Colonic mucosa (tissue), 4 donors: ENCODE data around the gene UBP1. TPM values are rescaled to one million over a fixed set of nuclear protein-coding genes. Genes with fewer than 3 reads are reported as not detected.
"Not testable (repeated sequence)": the region's sequence is repeated elsewhere in the genome, so short reads cannot be mapped to it uniquely, and the experiment has no call there.

Experiments used
- DNase-seq: peaks from one replicate; pipeline ENCODE4 v3.0.0-alpha.2; 2020
- H3K27ac ChIP-seq: fragments of 200-600 bp; one replicate; pipeline ENCODE4 v1.8.0; 2021
- H3K27me3 ChIP-seq: fragments of 200-600 bp; one replicate; pipeline ENCODE4 v1.8.0; 2021
- H3K36me3 ChIP-seq: fragments of 200-600 bp; one replicate; pipeline ENCODE4 v1.8.0; 2021
- H3K4me1 ChIP-seq: fragments of 200-600 bp; one replicate; pipeline ENCODE4 v1.8.0; 2021; ENCODE audit warnings: mild to moderate bottlenecking
- H3K4me3 ChIP-seq: fragments of 200-600 bp; one replicate; pipeline ENCODE4 v1.8.0; 2021
- H3K9ac ChIP-seq, 2 donors: one replicate each; pipeline ENCODE4 v1.7.0; 2013; ENCODE audit warnings: control low read depth in 2 of 2, low read depth in 2 of 2, low read length in 2 of 2
- H3K9me3 ChIP-seq: fragments of 200-600 bp; one replicate; pipeline ENCODE4 v1.8.0; 2021
- intact Hi-C: fragments of 100-400 bp; cut with DNase I; formaldehyde crosslinking; loops from one replicate; pipeline ENCODE4 v1.14.1; 2022
- total RNA-seq, 2 donors: library from RNA; stranded (reverse); fragmentation: NEBNext Ultra II Directional in 1 of 2; extraction: Animal tissue kit (Norgen Biotek cat#: 25700) in 1 of 2; gene quantifications; one replicate each; pipeline ENCODE4 v1.2.1, GENCODE V29; 2021
- TF ChIP-seq, protein P1 (sequence below): fragments of 200-600 bp; IDR thresholded peaks from one replicate; pipeline ENCODE4 v1.8.0; 2022; ENCODE audit warnings: antibody characterized with exemption, mild to moderate bottlenecking
- donor health status: healthy.
- donor health status: DM: no; HTN: no; CAD: no.
- donor health status: DM: no; HTN: no; CAD: no.

The UBP1 gene
- total RNA-seq, 2 donors from 2014 or later: 68.2 to 71.4 TPM

DNA sequence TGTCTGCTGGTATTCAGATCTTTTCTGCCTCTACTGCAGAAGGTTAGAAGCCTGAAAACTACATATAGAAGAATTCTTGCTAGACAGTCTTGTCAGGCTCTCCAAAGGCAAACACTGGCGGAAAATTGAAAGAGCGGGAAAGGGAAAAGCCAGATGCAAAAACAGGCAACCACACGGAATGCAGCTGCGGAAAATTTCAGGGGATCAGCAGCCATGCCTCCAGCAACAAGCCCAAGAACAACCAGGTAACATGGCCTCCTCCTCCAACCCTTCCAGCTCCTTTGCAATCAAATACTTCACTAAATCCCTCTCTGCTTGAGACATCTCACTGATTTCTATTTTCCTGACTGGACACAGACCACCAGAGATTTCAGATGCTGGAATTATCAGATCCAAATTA lies 9.6 kb downstream of the UBP1 start:
- Histone ChIP-seq H3K4me3 (no peak overlapping the region), H3K27me3 (no peaks in the 10 kb centered on the region), H3K27ac (no peak overlapping the region), H3K36me3 (no peaks in the 10 kb centered on the region), H3K4me1 (no peaks in the 10 kb centered on the region), H3K9me3 (no peaks in the 10 kb centered on the region), H3K9ac (no peak overlapping the region)
- DNase-seq: no peak
- intact Hi-C loops: no loop called here
- TF ChIP-seq, protein P1, sequence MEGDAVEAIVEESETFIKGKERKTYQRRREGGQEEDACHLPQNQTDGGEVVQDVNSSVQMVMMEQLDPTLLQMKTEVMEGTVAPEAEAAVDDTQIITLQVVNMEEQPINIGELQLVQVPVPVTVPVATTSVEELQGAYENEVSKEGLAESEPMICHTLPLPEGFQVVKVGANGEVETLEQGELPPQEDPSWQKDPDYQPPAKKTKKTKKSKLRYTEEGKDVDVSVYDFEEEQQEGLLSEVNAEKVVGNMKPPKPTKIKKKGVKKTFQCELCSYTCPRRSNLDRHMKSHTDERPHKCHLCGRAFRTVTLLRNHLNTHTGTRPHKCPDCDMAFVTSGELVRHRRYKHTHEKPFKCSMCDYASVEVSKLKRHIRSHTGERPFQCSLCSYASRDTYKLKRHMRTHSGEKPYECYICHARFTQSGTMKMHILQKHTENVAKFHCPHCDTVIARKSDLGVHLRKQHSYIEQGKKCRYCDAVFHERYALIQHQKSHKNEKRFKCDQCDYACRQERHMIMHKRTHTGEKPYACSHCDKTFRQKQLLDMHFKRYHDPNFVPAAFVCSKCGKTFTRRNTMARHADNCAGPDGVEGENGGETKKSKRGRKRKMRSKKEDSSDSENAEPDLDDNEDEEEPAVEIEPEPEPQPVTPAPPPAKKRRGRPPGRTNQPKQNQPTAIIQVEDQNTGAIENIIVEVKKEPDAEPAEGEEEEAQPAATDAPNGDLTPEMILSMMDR: no peak

DNA sequence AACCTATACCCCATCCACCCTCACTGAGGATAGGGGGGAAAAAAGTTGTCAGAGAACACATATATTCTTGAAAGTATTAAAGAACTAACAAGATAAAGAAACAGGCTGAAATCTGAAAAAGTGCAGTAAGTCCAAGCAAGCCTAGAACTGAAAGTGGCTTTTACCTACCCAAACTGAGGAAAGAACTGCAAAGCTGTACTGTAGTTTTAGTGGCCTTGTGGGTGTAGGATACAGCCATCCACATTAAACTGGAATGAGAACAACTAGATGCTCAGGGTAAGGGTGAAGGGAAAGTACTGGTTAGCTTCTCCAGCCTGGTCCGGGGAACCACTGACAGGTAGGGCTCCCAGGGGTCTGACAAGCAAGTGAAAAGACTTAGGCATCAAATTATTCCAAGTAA lies 10.1 kb downstream of the UBP1 start:
- Histone ChIP-seq H3K27ac (no peak overlapping the region), H3K27me3 (no peaks in the 10 kb centered on the region), H3K4me3 (no peak overlapping the region), H3K36me3 (no peaks in the 10 kb centered on the region), H3K9ac (no peak overlapping the region), H3K4me1 (no peaks in the 10 kb centered on the region), H3K9me3 (no peaks in the 10 kb centered on the region)
- DNase-seq: no peak
- intact Hi-C loops: no loop called here
- TF ChIP-seq, protein P1: no peak

DNA sequence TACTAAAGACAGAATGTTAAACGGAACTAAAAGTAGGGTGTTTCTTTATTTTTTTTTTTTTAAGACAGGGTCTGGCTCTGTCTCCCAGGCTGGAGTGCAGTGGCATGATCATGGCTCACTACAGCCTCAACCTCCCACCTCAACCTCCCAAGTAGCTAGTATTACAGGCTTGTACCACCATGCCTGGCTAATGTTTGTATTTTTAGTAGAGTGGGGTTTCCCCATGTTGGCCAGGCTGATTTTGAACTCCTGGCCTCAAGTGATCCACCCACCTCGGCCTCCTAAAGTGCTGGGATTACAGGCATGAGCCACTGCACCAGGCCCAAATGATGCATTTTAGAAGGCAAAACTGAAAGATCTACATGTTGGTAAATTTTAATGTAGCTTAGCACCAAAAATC lies 10.9 kb downstream of the UBP1 start:
- H3K27me3 ChIP-seq, H3K9ac ChIP-seq, intact Hi-C loops, H3K4me3 ChIP-seq, H3K9me3 ChIP-seq, H3K36me3 ChIP-seq, H3K27ac ChIP-seq, H3K4me1 ChIP-seq, DNase-seq: not testable (repeated sequence)

GRCh38 chr3:33428734-33429133 lies 11.5 kb downstream of the UBP1 start:
- Histone ChIP-seq H3K4me1 (no peaks in the 10 kb centered on the region), H3K27ac (no peak overlapping the region), H3K27me3 (no peaks in the 10 kb centered on the region), H3K9me3 (no peaks in the 10 kb centered on the region), H3K4me3 (no peak overlapping the region), H3K36me3 (no peaks in the 10 kb centered on the region), H3K9ac (no peak overlapping the region)
- no peak for DNase-seq
- intact Hi-C loops: no loop called here
- TF ChIP-seq, protein P1: no peak

DNA sequence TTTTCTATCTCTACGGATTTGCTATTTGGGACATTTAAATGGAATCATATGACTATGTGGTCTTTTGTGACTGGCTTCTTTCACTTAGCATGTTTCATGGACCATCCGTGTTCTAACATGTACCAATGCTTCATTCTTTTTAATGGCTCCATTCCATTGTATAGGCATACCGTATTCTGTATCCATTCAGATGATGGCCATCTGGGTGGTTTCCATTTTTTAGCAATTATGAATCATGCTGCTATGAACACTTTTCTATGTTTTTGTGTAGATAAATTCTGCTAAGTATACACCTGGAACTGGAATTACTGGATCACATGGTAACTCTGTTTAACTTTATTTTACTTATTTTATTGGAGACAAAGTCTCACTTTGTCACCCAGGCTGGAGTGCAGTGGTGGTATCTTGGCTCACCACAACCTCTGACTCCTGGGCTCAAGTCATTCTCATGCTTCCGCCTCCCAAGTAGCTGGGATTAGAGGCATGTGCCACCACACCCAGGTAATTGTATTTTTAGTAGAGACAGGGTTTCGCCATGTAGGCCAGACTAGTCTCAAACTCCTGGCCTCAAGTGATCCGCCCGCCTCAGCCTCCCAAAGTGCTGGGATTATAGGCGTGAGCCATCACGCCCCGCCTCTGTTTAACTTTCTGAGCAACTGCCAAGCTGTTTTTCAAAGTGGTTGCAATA lies 13.4 kb downstream of the UBP1 start:
- peak overlapping the region; percentile 57 for H3K27ac ChIP-seq
- intact Hi-C loops: no loop called here
- no peaks in the 10 kb centered on the region for H3K36me3 ChIP-seq
- no peaks in the 10 kb centered on the region for H3K4me1 ChIP-seq
- no peaks in the 10 kb centered on the region for H3K27me3 ChIP-seq
- DNase-seq: peak; percentile 80
- no peak overlapping the region for H3K9ac ChIP-seq
- no peak overlapping the region for H3K4me3 ChIP-seq
- H3K9me3 ChIP-seq: no peaks in the 10 kb centered on the region
- TF ChIP-seq, protein P1: no peak

GRCh38 chr3:33426068-33426467 lies 14.1 kb downstream of the UBP1 start:
- Histone ChIP-seq H3K9me3 (no peaks in the 10 kb centered on the region), H3K27me3 (no peaks in the 10 kb centered on the region), H3K4me3 (no peak overlapping the region), H3K27ac (peak overlapping the region; percentile 7), H3K9ac (no peak overlapping the region), H3K4me1 (no peaks in the 10 kb centered on the region), H3K36me3 (no peaks in the 10 kb centered on the region)
- intact Hi-C loops: no loop called here
- TF ChIP-seq, protein P1: no peak
- DNase-seq: no peak
